Keratinocyte (primary cell): ENCODE results near the gene CHST1. TPM values are rescaled to one million over a fixed set of nuclear protein-coding genes. Genes with fewer than 3 reads are reported as not detected.

ENCODE experiments used
- DNase-seq: peaks from one replicate; pipeline ENCODE4 v3.0.0-alpha.2; 2011; ENCODE audit warnings: low read depth, missing footprints, low spot score
- FAIRE-seq: peaks from 2 replicates; lab custom pipeline; 2011; peaks lifted over from hg19 to GRCh38; lab: Jason Lieb, UNC
- H2AFZ ChIP-seq: 2 replicates; pipeline ENCODE4 v1.6.0; 2012; ENCODE audit warnings: low read length, control low read depth, inconsistent platforms; ENCODE audit not compliant: control insufficient read depth
- H3K27ac ChIP-seq: 2 replicates; pipeline ENCODE4 v1.5.1; 2011; ENCODE audit warnings: low read length; ENCODE audit not compliant: control insufficient read depth, insufficient read depth
- H3K27me3 ChIP-seq: 3 replicates; pipeline ENCODE4 v1.6.0; 2011; ENCODE audit warnings: low read length; ENCODE audit not compliant: control insufficient read depth, insufficient read depth; ENCODE audit errors: extremely low read depth
- H3K36me3 ChIP-seq, 2 experiments: 2 replicates in 1 of 2; 3 replicates in 1 of 2; pipeline ENCODE4 v1.5.1; 2011; ENCODE audit warnings: low read length in 2 of 2, mild to moderate bottlenecking in 1 of 2; ENCODE audit not compliant: control insufficient read depth in 2 of 2, insufficient read depth in 2 of 2; ENCODE audit errors: extremely low read depth in 1 of 2
- H3K4me1 ChIP-seq: 3 replicates; pipeline ENCODE4 v1.5.1; 2011; ENCODE audit warnings: low read length; ENCODE audit not compliant: control insufficient read depth, insufficient read depth; ENCODE audit errors: extremely low read depth
- H3K4me2 ChIP-seq: 3 replicates; pipeline ENCODE4 v1.6.0; 2011; ENCODE audit warnings: low read depth, low read length; ENCODE audit not compliant: control insufficient read depth, insufficient read depth; ENCODE audit errors: extremely low read depth
- H3K4me3 ChIP-seq, 3 experiments: fragments of 200-600 bp in 1 of 3; sonication (generic) in 1 of 3; 2 replicates in 2 of 3; 3 replicates in 1 of 3; pipeline ENCODE4 v1.5.1; 2011 to 2016; ENCODE audit warnings: low read length in 3 of 3, mild to moderate bottlenecking in 3 of 3, control low read depth in 2 of 3, inconsistent platforms in 1 of 3, low read depth in 1 of 3, mixed read lengths in 1 of 3, mixed run types in 1 of 3, moderate library complexity in 1 of 3; ENCODE audit not compliant: control insufficient read depth in 2 of 3, insufficient read depth in 2 of 3; ENCODE audit errors: extremely low read depth in 1 of 3
- H3K79me2 ChIP-seq: 2 replicates; pipeline ENCODE4 v1.6.0; 2012; ENCODE audit warnings: low read length; ENCODE audit not compliant: control insufficient read depth, insufficient read depth
- H3K9ac ChIP-seq: 3 replicates; pipeline ENCODE4 v1.6.0; 2011; ENCODE audit warnings: low read length; ENCODE audit not compliant: control insufficient read depth, insufficient read depth; ENCODE audit errors: extremely low read depth
- H3K9me1 ChIP-seq: 3 replicates; pipeline ENCODE4 v1.6.0; 2011; ENCODE audit warnings: low read length; ENCODE audit not compliant: control insufficient read depth, insufficient read depth; ENCODE audit errors: extremely low read depth
- H3K9me3 ChIP-seq: 2 replicates; pipeline ENCODE4 v1.5.1; 2012; ENCODE audit warnings: low read depth, low read length; ENCODE audit not compliant: control insufficient read depth
- H4K20me1 ChIP-seq: 3 replicates; pipeline ENCODE4 v1.6.0; 2011; ENCODE audit warnings: low read length; ENCODE audit not compliant: control insufficient read depth, insufficient read depth; ENCODE audit errors: extremely low read depth
- CTCF ChIP-seq, 3 experiments: IDR thresholded peaks in 1 of 3; conservative IDR thresholded peaks in 1 of 3; optimal IDR thresholded peaks in 1 of 3; 2 replicates in 2 of 3; 3 replicates in 1 of 3; pipeline versions ENCODE3 to v1.5.1; 2011; ENCODE audit warnings: low read length in 3 of 3, mild to moderate bottlenecking in 3 of 3, moderate library complexity in 2 of 3, control low read depth in 1 of 3, inconsistent platforms in 1 of 3; ENCODE audit not compliant: insufficient read depth in 2 of 3; ENCODE audit errors: extremely low read depth in 1 of 3
- EZH2 ChIP-seq: IDR thresholded peaks from one replicate; pipeline ENCODE4 v1.6.1; 2012; ENCODE audit warnings: inconsistent platforms, mild to moderate bottlenecking, low read length, moderate library complexity
- dilution Hi-C: fragments of 300-500 bp; cut with MboI; formaldehyde crosslinking; loops from one replicate; pipeline ENCODE4 v1.7.0; 2020; ENCODE audit warnings: low sequenced_read_pairs; ENCODE audit not compliant: extremely low pct_ligation_motif_present
- polyA plus RNA-seq, 5 experiments: library from polyadenylated mRNA; depleted of rRNA in 3 of 5; stranded (reverse) in 3 of 5; stranded (forward) in 1 of 5; unstranded in 1 of 5; fragments of >200 nt; gene quantifications; 1 replicate in 1 of 5; 2 replicates in 3 of 5; 3 replicates in 1 of 5; pipeline versions ENCODE4 v1.2.1 to v1.2.3, GENCODE V29; 2011 to 2012; ENCODE audit warnings: missing spikeins in 2 of 5, low read depth in 1 of 5, low replicate concordance in 1 of 5

Gene CHST1
- polyA plus RNA-seq, 1 donor (not counting 4 experiments of a cell fraction or from before 2014, with no cell fraction given): not detected

- dilution Hi-C loops: no loop called here
- H3K4me1 ChIP-seq: peaks cover 4% of the 10 kb centered on the region
- no peak overlapping the region for H2AFZ ChIP-seq
- no peak overlapping the region for H3K27ac ChIP-seq
- H3K27me3 ChIP-seq: peaks cover 46% of the 10 kb centered on the region
- no peak overlapping the region for H3K9ac ChIP-seq
- FAIRE-seq (no peak), DNase-seq (no peak)
- no peaks in the 10 kb centered on the region for H4K20me1 ChIP-seq
- H3K4me2 ChIP-seq: no peak overlapping the region
- H3K4me3 ChIP-seq: no peak overlapping the region
- TF ChIP-seq CTCF (optimal IDR thresholded peaks at IDR 0.05 in 1 of 3, IDR thresholded peaks at IDR 0.05 in 1 of 3, conservative IDR thresholded peaks at IDR 0.05 in 1 of 3; ENCODE audit: extremely low read depth in 1 of 3, insufficient read depth in 2 of 3, low read length in 3 of 3) (no peak), EZH2 (no peak)
- H3K36me3 ChIP-seq: no peaks in the 10 kb centered on the region
- H3K9me3 ChIP-seq: no peaks in the 10 kb centered on the region
- H3K9me1 ChIP-seq: no peaks in the 10 kb centered on the region
- H3K79me2 ChIP-seq: no peaks in the 10 kb centered on the region
These were observed 7.7 kb downstream of the CHST1 start for GRCh38 chr11:45657496-45658260.

GRCh38 chr11:45655831-45656230 is 9.6 kb downstream of the CHST1 start:
- dilution Hi-C loops: no loop called here
- Histone ChIP-seq H3K9ac (no peak overlapping the region), H3K36me3 (no peaks in the 10 kb centered on the region), H3K27ac (no peak overlapping the region), H3K4me1 (peaks cover 7% of the 10 kb centered on the region), H3K9me3 (no peaks in the 10 kb centered on the region), H3K79me2 (no peaks in the 10 kb centered on the region), H3K4me3 (no peak overlapping the region), H3K4me2 (no peak overlapping the region), H2AFZ (no peak overlapping the region), H3K27me3 (peaks cover 28% of the 10 kb centered on the region), H4K20me1 (no peaks in the 10 kb centered on the region), H3K9me1 (no peaks in the 10 kb centered on the region)
- TF ChIP-seq EZH2 (no peak), CTCF (optimal IDR thresholded peaks at IDR 0.05 in 1 of 3, IDR thresholded peaks at IDR 0.05 in 1 of 3, conservative IDR thresholded peaks at IDR 0.05 in 1 of 3; ENCODE audit: extremely low read depth in 1 of 3, insufficient read depth in 2 of 3, low read length in 3 of 3) (no peak)
- no peak for FAIRE-seq
- DNase-seq: no peak
